Measurements from ENCODE around the gene BRI3. TPM values are rescaled to one million over a fixed set of nuclear protein-coding genes. Genes with fewer than 3 reads are reported as not detected.
A peak's percentile ranks its signal among the peaks of the same experiment; 100 is the strongest.

BRI3 gene
- total RNA-seq, 2 donors from 2014 or later = 29.0 to 44.9 TPM

GRCh38 chr7:98295467-98296192 lies 14.1 kb downstream of the BRI3 start:
- H3K27ac ChIP-seq = peak overlapping the region in 1 of 4 donors; percentile 4
- ATAC-seq = no peak
- no peak overlapping the region for H3K4me3 ChIP-seq
- no peak for DNase-seq
- H3K36me3 ChIP-seq (replicated peaks in 1 of 2; ENCODE audit: insufficient read depth in 1 of 2, low read depth in 2 of 2) = peaks cover 12% of the 10 kb centered on the region in 2 donors
- H3K4me1 ChIP-seq = peaks cover 19% of the 10 kb centered on the region
- H3K27me3 ChIP-seq = no peaks in the 10 kb centered on the region
- 87 to 100% methylated on average over 4 to 19 of the region's 19 CpGs for WGBS, 2 donors
- intact Hi-C loops (cut with DNase I) = loop anchor here (10.0 kb wide), 1 partner anchor 559 kb away; no protein-coding TSS in a partner anchor
- TF ChIP-seq, protein P1, sequence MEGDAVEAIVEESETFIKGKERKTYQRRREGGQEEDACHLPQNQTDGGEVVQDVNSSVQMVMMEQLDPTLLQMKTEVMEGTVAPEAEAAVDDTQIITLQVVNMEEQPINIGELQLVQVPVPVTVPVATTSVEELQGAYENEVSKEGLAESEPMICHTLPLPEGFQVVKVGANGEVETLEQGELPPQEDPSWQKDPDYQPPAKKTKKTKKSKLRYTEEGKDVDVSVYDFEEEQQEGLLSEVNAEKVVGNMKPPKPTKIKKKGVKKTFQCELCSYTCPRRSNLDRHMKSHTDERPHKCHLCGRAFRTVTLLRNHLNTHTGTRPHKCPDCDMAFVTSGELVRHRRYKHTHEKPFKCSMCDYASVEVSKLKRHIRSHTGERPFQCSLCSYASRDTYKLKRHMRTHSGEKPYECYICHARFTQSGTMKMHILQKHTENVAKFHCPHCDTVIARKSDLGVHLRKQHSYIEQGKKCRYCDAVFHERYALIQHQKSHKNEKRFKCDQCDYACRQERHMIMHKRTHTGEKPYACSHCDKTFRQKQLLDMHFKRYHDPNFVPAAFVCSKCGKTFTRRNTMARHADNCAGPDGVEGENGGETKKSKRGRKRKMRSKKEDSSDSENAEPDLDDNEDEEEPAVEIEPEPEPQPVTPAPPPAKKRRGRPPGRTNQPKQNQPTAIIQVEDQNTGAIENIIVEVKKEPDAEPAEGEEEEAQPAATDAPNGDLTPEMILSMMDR (IDR thresholded peaks at IDR 0.05) = no peak
- TF ChIP-seq POLR2A (IDR thresholded peaks at IDR 0.05) = no peak
- no peaks in the 10 kb centered on the region for H3K9me3 ChIP-seq

- Histone ChIP-seq H3K4me1 (peaks cover 19% of the 10 kb centered on the region), H3K9me3 (no peaks in the 10 kb centered on the region), H3K4me3 (no peak overlapping the region), H3K36me3 (replicated peaks in 1 of 2; ENCODE audit: insufficient read depth in 1 of 2, low read depth in 2 of 2) (peaks cover 9 to 10% of the 10 kb centered on the region in 2 donors), H3K27me3 (no peaks in the 10 kb centered on the region), H3K27ac (peak overlapping the region in 1 of 4 donors; percentile 50)
- TF ChIP-seq, protein P1 (IDR thresholded peaks at IDR 0.05) = no peak
- no peak for TF ChIP-seq POLR2A (IDR thresholded peaks at IDR 0.05)
- WGBS, 2 donors = 68 to 74% methylated on average over 6 to 12 of the region's 12 CpGs
- no peak for ATAC-seq
- DNase-seq = no peak
- intact Hi-C loops (cut with DNase I) = loop anchor here (10.0 kb wide), 1 partner anchor 558 kb away; no protein-coding TSS in a partner anchor
These were observed 15.3 kb downstream of the BRI3 start for GRCh38 chr7:98296833-98297232.

GRCh38 chr7:98297626-98298286 lies 16.3 kb downstream of the BRI3 start:
- 84% methylated on average over 20 to 21 of the region's 21 CpGs for WGBS, 2 donors
- intact Hi-C loops (cut with DNase I) = loop anchor here (10.0 kb wide), 1 partner anchor 557 kb away; no protein-coding TSS in a partner anchor
- Histone ChIP-seq H3K36me3 (replicated peaks in 1 of 2; ENCODE audit: insufficient read depth in 1 of 2, low read depth in 2 of 2) (peaks cover under 1 to 2% of the 10 kb centered on the region in 2 donors), H3K4me1 (peaks cover 19% of the 10 kb centered on the region), H3K9me3 (no peaks in the 10 kb centered on the region), H3K4me3 (no peak overlapping the region), H3K27me3 (no peaks in the 10 kb centered on the region), H3K27ac (no peak overlapping the region)
- TF ChIP-seq, protein P1 (IDR thresholded peaks at IDR 0.05) = no peak
- TF ChIP-seq POLR2A (IDR thresholded peaks at IDR 0.05) = no peak
- no peak for ATAC-seq
- DNase-seq = no peak

- no peak for DNase-seq
- Histone ChIP-seq H3K4me3 (no peak overlapping the region), H3K27ac (no peak overlapping the region), H3K9me3 (no peaks in the 10 kb centered on the region), H3K27me3 (no peaks in the 10 kb centered on the region), H3K36me3 (replicated peaks in 1 of 2; ENCODE audit: insufficient read depth in 1 of 2, low read depth in 2 of 2) (peaks cover 3 to 10% of the 10 kb centered on the region in 2 donors), H3K4me1 (peaks cover 6% of the 10 kb centered on the region)
- TF ChIP-seq POLR2A (IDR thresholded peaks at IDR 0.05) = no peak
- intact Hi-C loops (cut with DNase I) = no loop called here
- ATAC-seq = no peak
- WGBS, 2 donors = 81 to 82% methylated on average over 23 to 25 of the region's 26 CpGs
These were observed 19.3 kb downstream of the BRI3 start for GRCh38 chr7:98300595-98301372.
